ENCODE measurements around the gene CATSPER1. TPM values are rescaled to one million over a fixed set of nuclear protein-coding genes. Genes with fewer than 3 reads are reported as not detected.
A peak's percentile ranks its signal among the peaks of the same experiment; 100 is the strongest.

CATSPER1 gene
- polyA plus RNA-seq, 1 of the 3 experiments (the other 2 are of a cell fraction): 2.2 TPM

DNA sequence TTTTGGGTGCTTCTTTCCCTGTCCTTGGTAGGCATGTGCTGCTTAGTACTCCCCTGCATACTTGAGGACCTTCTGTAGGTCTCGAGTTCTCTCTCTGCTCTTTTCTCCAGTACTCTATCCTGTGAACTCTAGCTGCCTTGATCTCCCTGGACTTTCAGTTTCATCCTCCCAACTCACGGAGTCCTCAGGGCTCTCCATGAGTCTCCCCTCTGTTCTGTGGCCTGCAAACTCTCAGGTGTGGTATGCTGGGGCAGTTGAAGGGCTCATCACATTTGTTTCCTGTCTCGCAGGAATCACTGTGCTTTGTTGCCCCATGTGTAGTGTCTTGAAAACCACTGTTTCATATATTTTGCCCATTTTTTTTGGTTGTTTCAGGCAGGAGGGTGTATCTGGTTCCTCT lies 40.5 kb upstream of the CATSPER1 start:
- Histone ChIP-seq H3K4me2 (no peak overlapping the region), H3F3A (replicated peaks; ENCODE audit: insufficient read depth) (peaks cover 73% of the 10 kb centered on the region), H3K36me3 (replicated peaks in 1 of 2; ENCODE audit: control insufficient read depth in 1 of 2, insufficient read depth in 2 of 2, low read length in 1 of 2) (peaks cover 67% of the 10 kb centered on the region in 2 experiments), H2AFZ (ENCODE audit: low read depth) (no peak overlapping the region), H3K4me1 (ENCODE audit: control insufficient read depth in 1 of 2, insufficient read depth in 2 of 2, low read depth in 1 of 2, low read length in 1 of 2) (peaks cover 12 to 20% of the 10 kb centered on the region in 2 experiments; a peak in 3 of 4 replicates), H3K9me3 (no peaks in the 10 kb centered on the region), H3K27me3 (ENCODE audit: insufficient read depth) (no peaks in the 10 kb centered on the region), H3K9ac (no peak overlapping the region), H4K20me1 (ENCODE audit: insufficient read depth) (peaks cover 12% of the 10 kb centered on the region), H3K9me2 (no peaks in the 10 kb centered on the region), H3K27ac (ENCODE audit: low read depth in 2 of 2, low read length in 1 of 2) (peak overlapping the region in 1 of 2 experiments; percentile 12; a peak in 2 of 4 replicates), H3K4me3 (ENCODE audit: low read depth in 2 of 2, low read length in 1 of 2) (no peak overlapping the region), H3K79me2 (ENCODE audit: insufficient read depth) (peaks cover 52% of the 10 kb centered on the region)
- CTCF ChIA-PET: interaction anchor here (1.3 to 8.2 kb wide), 6 partner anchors 13 to 68 kb away, joined by 5 to 101 read pairs (median 44); partner anchors contain the start of gene SF3B2
- no peak for DNase-seq
- POLR2A ChIA-PET: no interaction called here
- TF ChIP-seq SIN3A (IDR thresholded peaks at IDR 0.05; ENCODE audit: borderline replicate concordance, low read depth, low read length) (no peak), EZH2phosphoT487 (IDR thresholded peaks at IDR 0.05; ENCODE audit: borderline replicate concordance, low read depth) (no peak), TCF12 (IDR thresholded peaks at IDR 0.05) (no peak), EP300 (IDR thresholded peaks at IDR 0.05; ENCODE audit: borderline replicate concordance in 1 of 2, low read depth in 1 of 2, low read length in 1 of 2) (no peak), NFIC (IDR thresholded peaks at IDR 0.05; ENCODE audit: borderline replicate concordance) (no peak), TAF1 (IDR thresholded peaks at IDR 0.05; ENCODE audit: borderline replicate concordance, low read depth, low read length) (no peak), NRF1 (IDR thresholded peaks at IDR 0.05; ENCODE audit: low read depth, low read length) (no peak), GABPA (IDR thresholded peaks at IDR 0.05; ENCODE audit: low read depth) (no peak), FOXJ3 (CRISPR knock-in tag; IDR thresholded peaks at IDR 0.05) (no peak), RFX5 (IDR thresholded peaks at IDR 0.05; ENCODE audit: low read length) (no peak), MXI1 (IDR thresholded peaks at IDR 0.05; ENCODE audit: low read depth, low read length) (no peak), SMC3 (IDR thresholded peaks at IDR 0.05; ENCODE audit: low read depth, low read length) (no peak), RCOR1 (IDR thresholded peaks at IDR 0.05; ENCODE audit: low read length) (no peak), RXRA (IDR thresholded peaks at IDR 0.05; ENCODE audit: borderline replicate concordance, low read depth) (no peak), TEAD4 (IDR thresholded peaks at IDR 0.05; ENCODE audit: borderline replicate concordance, insufficient read depth) (no peak)
- TF ChIP-seq, protein P1, sequence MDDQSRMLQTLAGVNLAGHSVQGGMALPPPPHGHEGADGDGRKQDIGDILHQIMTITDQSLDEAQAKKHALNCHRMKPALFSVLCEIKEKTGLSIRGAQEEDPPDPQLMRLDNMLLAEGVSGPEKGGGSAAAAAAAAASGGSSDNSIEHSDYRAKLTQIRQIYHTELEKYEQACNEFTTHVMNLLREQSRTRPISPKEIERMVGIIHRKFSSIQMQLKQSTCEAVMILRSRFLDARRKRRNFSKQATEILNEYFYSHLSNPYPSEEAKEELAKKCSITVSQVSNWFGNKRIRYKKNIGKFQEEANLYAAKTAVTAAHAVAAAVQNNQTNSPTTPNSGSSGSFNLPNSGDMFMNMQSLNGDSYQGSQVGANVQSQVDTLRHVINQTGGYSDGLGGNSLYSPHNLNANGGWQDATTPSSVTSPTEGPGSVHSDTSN (IDR thresholded peaks at IDR 0.05): no peak
- TF ChIP-seq, protein P2, sequence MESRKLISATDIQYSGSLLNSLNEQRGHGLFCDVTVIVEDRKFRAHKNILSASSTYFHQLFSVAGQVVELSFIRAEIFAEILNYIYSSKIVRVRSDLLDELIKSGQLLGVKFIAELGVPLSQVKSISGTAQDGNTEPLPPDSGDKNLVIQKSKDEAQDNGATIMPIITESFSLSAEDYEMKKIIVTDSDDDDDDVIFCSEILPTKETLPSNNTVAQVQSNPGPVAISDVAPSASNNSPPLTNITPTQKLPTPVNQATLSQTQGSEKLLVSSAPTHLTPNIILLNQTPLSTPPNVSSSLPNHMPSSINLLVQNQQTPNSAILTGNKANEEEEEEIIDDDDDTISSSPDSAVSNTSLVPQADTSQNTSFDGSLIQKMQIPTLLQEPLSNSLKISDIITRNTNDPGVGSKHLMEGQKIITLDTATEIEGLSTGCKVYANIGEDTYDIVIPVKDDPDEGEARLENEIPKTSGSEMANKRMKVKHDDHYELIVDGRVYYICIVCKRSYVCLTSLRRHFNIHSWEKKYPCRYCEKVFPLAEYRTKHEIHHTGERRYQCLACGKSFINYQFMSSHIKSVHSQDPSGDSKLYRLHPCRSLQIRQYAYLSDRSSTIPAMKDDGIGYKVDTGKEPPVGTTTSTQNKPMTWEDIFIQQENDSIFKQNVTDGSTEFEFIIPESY (IDR thresholded peaks at IDR 0.05; ENCODE audit: borderline replicate concordance, low read depth): no peak
- TF ChIP-seq, protein P3, sequence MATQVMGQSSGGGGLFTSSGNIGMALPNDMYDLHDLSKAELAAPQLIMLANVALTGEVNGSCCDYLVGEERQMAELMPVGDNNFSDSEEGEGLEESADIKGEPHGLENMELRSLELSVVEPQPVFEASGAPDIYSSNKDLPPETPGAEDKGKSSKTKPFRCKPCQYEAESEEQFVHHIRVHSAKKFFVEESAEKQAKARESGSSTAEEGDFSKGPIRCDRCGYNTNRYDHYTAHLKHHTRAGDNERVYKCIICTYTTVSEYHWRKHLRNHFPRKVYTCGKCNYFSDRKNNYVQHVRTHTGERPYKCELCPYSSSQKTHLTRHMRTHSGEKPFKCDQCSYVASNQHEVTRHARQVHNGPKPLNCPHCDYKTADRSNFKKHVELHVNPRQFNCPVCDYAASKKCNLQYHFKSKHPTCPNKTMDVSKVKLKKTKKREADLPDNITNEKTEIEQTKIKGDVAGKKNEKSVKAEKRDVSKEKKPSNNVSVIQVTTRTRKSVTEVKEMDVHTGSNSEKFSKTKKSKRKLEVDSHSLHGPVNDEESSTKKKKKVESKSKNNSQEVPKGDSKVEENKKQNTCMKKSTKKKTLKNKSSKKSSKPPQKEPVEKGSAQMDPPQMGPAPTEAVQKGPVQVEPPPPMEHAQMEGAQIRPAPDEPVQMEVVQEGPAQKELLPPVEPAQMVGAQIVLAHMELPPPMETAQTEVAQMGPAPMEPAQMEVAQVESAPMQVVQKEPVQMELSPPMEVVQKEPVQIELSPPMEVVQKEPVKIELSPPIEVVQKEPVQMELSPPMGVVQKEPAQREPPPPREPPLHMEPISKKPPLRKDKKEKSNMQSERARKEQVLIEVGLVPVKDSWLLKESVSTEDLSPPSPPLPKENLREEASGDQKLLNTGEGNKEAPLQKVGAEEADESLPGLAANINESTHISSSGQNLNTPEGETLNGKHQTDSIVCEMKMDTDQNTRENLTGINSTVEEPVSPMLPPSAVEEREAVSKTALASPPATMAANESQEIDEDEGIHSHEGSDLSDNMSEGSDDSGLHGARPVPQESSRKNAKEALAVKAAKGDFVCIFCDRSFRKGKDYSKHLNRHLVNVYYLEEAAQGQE (IDR thresholded peaks at IDR 0.05; ENCODE audit: low read depth, low read length): no peak
- TF ChIP-seq, protein P4, sequence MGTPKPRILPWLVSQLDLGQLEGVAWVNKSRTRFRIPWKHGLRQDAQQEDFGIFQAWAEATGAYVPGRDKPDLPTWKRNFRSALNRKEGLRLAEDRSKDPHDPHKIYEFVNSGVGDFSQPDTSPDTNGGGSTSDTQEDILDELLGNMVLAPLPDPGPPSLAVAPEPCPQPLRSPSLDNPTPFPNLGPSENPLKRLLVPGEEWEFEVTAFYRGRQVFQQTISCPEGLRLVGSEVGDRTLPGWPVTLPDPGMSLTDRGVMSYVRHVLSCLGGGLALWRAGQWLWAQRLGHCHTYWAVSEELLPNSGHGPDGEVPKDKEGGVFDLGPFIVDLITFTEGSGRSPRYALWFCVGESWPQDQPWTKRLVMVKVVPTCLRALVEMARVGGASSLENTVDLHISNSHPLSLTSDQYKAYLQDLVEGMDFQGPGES (IDR thresholded peaks at IDR 0.05; ENCODE audit: low read depth, low read length): no peak
- TF ChIP-seq, protein P5, sequence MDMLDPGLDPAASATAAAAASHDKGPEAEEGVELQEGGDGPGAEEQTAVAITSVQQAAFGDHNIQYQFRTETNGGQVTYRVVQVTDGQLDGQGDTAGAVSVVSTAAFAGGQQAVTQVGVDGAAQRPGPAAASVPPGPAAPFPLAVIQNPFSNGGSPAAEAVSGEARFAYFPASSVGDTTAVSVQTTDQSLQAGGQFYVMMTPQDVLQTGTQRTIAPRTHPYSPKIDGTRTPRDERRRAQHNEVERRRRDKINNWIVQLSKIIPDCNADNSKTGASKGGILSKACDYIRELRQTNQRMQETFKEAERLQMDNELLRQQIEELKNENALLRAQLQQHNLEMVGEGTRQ (IDR thresholded peaks at IDR 0.05; ENCODE audit: borderline replicate concordance, low read depth, low read length): no peak
- 98% methylated on average over 3 of the region's 3 CpGs for WGBS (ENCODE audit: low lambda C conversion rate)

Measured in SK-N-SH (cell line).